ENCODE results near the gene AXIN1.

AXIN1 gene

DNA sequence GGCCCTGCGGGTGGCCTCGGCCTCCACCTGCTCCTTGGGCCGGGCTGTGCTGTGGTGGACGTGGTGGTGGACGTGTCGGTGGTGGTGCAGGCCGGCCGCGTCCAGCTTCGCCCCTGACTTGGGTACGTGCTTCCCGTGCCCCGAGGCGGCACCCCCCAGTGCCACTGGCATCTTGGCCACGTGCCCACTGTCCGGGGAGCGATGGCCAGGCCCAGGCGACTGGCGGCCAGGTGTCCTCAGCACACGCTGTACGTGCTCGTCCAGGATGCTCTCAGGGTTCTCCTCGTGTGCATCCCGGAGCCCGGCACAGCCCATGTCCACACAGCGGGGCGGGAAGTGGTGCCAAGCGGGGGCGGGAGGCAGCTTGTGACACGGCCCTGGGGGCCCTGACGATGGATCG, 54.7 kb downstream of the AXIN1 start:
- DNase-seq (ENCODE audit: low read depth), result no peak

DNA sequence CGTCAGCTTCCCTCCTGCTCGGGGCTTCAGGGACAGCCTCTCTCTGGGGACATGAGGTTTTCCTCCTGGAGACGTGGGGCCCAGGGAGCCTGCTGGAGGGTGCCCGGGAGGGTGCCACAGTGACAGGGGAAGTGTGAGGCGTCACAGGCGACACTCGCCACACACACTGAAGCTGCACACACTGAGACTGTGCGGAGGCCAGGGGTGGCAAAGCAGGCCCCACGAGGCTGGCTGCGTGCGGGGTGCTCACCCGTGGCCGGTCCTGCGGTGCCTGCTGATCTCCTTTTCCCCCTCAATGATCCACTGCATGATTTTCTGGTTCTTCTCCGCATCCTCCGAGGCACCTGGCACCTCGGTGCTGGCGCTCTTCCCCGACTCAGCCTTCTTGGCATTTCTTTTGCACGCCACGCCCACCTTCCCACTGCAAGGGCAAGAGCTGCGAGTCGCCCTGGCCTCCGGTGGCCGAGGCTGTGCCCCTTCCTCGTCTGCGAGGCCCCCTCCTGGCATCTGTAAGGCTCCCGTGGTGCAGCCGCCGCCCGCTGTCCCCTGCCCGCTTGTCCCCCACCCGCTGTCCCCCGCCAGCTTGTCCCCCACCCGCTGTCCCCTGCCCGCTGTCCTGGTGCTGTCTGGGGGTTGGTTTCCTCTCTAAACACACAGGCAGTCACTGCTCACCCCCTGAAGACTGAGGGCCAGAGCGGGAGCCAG, 55.6 kb downstream of the AXIN1 start:
- DNase-seq (ENCODE audit: low read depth), result no peak

GRCh38 chr16:296276-296675, 56.2 kb downstream of the AXIN1 start:
- DNase-seq (ENCODE audit: low read depth), result no peak

DNA sequence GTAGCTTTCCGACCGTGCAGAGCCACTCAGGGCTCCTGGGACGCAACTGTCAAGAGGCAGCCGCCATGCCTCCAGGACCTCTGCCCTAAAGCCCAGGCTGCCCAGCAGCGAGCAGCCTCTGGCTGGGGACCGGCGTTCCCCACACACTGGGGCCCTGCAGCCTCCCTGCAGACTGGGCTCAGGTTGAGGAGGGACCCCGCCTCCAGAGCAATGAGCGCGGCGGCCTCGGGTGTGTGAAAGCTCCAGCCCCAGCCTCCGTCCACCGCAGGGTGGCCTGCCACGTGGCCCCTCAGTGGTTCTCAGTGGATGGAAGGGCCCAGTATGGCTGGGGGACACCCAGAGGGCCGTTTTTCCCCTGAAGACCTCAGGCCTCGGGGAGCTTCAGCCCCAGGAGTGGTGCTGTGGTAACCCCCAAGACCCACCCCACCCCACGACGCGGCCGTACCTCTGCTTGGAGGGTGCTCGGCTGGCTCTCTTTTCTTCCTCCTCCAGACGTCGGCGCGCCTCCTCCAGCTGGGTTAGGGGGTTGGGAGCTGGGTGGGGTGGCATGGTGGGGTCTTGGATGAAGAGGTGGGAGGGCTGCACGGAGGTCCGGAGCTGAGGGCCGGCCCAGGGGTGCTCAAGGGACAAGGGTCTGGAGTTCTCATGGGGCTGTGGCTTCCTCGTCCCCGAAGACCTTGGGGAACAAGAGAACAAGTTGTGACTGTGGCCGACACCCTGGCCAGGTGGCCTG, 59.3 kb downstream of the AXIN1 start:
- DNase-seq (ENCODE audit: low read depth), result no peak

DNA sequence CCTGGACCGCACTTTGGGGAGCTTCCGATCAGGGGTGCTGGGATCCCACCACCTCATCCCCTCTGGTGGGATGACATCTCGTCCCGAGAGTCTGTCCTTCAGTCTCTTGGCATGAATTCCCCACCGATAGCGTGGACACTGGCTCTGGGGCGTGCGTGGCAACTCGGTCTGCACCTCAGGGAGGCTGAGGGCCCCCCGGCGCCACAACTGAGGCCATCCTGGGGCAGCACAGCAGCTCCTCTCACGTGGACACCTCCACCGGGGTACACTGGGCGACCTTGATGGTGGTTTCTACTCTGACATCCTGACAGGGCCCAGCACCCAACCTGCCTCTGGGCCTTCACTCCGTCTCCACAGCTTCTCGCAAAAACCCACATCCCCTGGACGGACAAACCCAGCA, 61.0 kb downstream of the AXIN1 start:
- no peak for DNase-seq (ENCODE audit: low read depth)

DNA sequence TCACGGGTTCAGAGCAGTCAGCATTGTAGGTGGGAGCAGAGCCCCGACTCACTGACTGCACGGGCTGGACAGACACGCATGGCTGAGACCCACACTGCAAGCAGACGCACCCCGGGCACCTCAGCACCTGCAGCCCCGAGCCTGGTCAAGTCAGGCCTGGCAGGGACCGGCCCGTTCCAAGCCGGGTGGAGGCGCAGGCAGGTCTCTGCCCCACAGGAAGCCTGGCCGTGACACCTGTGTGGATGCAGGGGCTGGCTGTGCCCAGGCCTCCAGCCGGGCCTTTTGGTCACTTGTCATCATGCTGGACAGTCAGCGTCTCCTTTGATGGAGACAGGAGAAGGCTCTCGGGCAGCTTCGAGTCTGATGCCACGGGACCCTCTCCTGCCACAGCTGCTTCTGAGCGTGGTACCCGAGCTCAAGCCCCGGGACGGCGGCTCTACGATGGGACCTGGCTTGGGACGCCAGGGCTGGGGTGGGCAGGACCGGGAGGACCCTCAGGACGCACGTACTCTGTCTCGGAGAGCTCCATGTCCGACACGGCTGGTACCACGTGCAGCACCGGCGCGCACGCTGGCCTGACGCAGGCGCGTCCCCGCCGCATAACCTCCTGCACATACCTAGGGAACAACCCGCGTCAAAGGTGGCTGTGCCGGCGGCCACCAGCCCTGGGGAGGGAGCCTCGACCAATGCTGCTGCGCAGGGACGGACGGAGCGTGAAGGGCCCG, 61.7 kb downstream of the AXIN1 start:
- no peak for DNase-seq (ENCODE audit: low read depth)

DNA sequence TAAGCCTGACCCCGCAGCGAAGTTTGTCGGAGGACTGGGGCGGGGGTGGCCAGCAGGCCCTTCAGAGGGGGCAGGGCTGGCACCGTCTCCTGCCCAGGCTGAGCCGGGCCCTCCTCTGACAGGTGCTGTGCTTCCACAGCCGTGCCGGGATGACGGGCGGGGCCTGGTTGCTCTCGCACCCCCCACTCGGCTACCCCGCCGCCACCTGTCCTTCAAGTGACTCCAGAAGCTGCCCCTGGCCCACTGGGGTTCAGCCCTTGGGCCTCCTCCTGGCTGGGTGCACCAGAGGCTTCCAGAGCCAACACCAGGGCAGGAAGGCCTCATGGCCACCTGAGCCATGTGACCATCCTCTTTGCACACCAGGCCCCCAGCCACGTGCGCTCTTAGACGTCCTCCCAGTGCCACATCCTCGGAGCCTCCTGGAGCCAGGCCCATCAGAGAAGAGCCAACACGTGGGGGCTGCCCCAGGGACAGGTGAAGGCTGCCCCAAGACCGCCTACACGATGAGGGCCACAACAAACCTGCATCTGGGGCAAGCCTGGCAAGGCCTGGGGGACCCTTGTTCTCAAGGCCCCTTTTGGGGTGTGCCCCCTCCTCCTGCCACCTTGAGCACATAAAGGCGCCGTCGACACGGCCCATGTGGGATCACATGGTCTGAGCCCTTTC, 62.4 kb downstream of the AXIN1 start:
- DNase-seq (ENCODE audit: low read depth), result no peak

GRCh38 chr16:289395-289997, 63.0 kb downstream of the AXIN1 start:
- DNase-seq (ENCODE audit: low read depth), result no peak

DNA sequence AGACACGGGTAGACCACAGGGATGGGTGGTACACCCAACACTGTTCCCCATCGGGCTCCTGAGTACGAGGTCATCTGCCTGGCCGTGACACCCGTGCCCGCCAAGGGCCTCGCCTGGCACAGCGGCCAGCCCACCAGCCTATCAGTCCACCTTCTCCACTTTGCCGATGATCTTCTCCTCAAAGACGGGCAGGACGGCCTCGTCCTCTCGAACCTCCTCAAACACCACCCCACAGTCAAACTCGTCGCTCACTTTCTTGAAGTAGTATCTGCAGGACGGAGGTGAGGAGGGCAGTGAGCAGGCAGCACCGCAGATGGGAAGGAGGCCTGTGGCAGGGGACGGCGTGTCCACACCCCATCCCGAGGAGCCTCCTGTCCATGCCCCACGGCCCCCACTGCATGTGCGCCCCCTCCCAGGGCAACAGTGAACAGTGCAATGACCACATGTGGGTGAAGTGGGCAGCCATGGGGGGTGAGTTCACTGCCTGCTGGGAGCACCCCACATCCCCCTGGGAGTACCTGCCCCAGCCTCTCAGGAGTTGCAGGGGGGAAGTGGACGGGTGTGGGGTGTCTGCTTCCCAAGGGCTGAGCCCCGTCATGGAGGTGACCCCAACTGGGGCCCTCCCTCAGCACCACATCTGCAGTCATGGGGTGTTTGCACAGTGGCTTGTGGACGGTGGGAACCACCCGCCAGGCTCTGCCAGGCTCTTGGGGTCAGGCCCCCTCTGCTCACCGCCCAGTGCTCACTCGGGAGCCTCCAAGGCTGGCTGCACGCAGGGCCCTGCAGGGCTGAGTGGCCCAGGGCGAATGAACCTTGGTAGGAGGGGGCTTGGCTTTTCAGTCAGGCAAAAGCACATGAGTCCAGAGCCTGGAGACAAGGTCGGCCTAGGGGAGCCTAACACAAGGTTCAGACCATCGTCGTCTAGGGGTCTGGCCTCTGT, 64.3 kb downstream of the AXIN1 start:
- no peak for DNase-seq (ENCODE audit: low read depth)

DNA sequence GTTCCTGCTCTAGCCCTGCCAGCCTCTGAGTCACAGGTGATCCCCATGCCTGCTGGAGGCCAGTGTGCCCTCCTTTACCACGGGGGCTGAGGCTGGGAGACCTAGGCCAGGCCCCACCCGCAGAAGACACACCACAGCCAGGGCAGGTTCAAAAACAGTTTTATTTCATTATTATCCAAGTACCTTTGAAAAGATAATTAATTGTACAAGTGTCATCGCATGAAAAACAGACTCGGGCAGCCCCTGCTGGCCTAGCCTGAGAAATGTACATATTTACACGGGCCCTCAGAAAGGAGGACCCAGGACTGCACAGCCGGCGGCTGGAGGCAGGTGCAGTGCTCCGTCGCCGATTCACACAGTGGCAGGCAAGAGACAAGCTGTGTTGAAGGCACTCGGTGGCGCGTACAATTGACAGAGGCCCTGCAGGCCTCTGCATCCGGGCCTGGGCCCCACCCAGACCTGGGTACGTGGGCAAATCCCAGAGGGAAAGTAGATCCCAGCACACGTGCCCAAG, 65.2 kb downstream of the AXIN1 start:
- no peak for DNase-seq (ENCODE audit: low read depth)

DNA sequence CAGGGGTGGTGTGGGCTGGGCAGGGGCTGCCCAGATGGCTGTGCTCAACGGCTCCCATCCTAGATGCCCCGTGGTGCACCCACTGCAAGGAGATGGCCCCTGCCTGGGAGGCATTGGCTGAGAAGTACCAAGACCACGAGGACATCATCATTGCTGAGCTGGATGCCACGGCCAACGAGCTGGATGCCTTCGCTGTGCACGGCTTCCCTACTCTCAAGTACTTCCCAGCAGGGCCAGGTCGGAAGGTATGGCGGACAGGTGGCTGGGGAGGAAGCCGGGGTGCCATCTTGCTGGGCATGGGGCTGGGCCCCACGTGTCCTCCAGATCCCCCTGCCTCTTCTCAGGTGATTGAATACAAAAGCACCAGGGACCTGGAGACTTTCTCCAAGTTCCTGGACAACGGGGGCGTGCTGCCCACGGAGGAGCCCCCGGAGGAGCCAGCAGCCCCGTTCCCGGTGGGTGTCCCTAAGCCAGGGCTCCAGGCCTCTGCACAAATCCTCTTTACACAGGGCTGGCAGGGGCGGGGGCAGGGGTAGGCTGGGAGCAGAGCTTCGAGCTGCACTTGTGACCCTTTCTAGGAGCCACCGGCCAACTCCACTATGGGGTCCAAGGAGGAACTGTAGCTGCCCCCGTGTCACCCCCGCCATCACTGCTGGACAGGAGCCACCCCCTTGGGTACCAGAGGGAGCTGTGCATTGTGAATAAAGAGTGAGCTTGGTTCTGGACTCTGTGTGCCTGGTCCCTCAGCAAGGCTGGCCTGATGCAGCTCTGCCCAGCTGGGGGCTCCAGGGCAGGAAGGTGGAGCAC, 65.8 kb downstream of the AXIN1 start:
- DNase-seq (ENCODE audit: low read depth), result no peak

DNA sequence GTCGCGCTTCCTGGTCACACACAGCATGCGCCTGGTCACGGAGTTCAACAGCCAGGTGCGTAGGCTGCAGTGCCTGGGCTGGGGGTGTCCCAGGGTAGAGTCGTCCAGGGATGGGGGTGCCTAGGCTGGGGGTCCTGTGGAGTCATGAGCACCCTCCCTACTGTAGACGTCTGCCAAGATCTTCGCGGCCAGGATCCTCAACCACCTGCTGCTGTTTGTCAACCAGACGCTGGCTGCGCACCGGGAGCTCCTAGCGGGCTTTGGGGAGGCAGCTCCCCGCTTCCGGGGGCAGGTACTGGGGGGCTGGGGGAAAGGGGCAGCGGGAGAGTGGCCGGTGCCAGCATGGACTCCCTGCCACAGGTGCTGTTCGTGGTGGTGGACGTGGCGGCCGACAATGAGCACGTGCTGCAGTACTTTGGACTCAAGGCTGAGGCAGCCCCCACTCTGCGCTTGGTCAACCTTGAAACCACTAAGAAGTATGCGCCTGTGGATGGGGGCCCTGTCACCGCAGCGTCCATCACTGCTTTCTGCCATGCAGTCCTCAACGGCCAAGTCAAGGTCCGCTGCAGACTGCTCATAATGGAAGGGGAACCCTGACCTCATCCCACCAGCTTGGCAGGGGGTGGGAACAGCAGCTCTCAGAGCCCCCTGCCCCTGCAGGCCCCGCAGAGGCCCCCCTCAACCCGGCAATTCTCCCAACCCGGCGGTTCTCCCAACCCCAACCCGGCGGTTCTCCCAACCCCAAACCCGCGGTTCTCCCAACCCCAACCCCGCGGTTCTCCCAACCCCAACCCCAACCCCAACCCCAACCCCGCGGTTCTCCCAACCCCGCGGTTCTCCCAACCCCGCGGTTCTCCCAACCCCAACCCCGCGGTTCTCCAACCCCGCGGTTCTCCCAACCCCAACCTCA, 67.1 kb downstream of the AXIN1 start:
- no peak for DNase-seq (ENCODE audit: low read depth)

DNA sequence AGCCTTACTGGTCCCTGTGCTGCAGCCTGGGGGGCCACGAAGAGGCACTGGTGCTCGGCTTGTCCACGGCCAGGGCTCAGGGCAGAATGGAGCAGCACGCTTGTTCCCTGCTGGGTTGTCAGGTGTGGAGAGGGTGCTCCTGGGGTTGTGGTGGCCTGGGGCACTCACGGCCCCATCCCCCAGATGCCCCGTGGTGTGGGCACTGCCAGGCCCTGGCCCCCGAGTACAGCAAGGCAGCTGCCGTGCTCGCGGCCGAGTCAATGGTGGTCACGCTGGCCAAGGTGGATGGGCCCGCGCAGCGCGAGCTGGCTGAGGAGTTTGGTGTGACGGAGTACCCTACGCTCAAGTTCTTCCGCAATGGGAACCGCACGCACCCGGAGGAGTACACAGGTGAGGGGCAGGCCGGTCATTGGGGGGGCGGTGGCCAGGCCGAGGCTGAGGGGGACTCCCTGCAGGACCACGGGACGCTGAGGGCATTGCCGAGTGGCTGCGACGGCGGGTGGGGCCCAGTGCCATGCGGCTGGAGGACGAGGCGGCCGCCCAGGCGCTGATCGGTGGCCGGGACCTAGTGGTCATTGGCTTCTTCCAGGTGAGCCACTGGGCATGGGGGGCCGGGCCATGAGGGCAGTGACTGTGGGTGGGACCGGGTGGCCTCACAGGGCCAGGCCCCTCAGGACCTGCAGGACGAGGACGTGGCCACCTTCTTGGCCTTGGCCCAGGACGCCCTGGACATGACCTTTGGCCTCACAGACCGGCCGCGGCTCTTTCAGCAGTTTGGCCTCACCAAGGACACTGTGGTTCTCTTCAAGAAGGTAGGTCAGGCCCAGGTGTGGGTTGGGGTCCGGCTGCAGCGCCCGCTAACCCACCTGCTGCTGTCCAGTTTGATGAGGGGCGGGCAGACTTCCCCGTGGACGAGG, 68.1 kb downstream of the AXIN1 start:
- DNase-seq (ENCODE audit: low read depth), result no peak

DNA sequence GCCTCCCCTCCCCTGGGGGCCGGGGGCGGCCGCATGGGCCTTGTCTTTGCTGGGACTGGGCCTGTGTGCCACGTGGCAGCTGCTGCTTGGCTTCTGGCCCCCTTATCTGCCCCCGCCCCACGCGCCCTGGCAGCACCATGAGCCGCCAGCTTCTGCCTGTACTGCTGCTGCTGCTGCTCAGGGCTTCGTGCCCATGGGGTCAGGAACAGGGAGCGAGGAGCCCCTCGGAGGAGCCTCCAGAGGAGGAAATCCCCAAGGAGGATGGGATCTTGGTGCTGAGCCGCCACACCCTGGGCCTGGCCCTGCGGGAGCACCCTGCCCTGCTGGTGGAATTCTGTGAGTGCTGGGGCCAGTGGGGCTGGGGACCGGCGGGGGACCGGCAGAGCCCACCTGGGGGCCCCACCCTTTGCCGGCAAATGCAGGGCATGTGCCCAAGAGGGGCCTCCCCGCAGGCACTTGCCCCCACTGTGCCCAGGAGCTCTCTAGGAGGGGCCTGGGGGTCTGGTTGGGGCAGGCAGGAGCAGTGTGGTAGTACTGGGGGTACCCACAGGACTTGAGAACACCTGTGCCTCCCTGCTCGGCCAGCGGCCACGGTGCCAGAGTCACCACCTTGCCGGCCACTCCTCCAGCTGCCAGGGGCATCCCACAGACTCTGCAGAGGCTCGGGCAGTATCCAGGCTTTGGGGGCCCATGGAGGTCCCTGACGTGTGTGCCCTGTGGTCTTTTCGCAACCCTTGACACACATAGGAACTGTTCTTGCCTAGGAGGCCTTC, 69.3 kb downstream of the AXIN1 start, which contains the start of gene PDIA2:
PDIA2 (plus strand) TSS at position 132 of the 773 bp plus-strand sequence; CDS start at position 138, 6 bp downstream.
- DNase-seq (ENCODE audit: low read depth), result no peak

DNA sequence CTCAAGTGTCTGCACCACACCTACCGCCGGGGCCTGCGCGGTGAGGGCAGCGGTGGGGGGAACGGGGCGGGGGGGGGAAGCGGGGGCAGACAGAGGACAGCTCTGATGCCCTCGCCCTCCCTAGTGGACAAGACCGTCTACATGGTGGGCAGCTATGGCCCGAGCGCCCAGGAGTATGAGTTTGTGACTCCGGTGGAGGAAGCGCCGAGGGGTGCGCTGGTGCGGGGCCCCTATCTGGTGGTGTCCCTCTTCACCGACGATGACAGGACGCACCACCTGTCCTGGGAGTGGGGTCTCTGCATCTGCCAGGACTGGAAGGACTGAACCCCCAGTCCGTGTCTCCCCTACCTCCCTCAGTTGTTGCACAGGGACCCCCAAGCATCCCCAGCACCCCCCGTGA, 70.0 kb downstream of the AXIN1 start:
- no peak for DNase-seq (ENCODE audit: low read depth)

GRCh38 chr16:281660-282255, 70.8 kb downstream of the AXIN1 start:
- DNase-seq (ENCODE audit: low read depth), result no peak

Measured in CMK (cell line).